ENCODE data around the gene UST.

DNA sequence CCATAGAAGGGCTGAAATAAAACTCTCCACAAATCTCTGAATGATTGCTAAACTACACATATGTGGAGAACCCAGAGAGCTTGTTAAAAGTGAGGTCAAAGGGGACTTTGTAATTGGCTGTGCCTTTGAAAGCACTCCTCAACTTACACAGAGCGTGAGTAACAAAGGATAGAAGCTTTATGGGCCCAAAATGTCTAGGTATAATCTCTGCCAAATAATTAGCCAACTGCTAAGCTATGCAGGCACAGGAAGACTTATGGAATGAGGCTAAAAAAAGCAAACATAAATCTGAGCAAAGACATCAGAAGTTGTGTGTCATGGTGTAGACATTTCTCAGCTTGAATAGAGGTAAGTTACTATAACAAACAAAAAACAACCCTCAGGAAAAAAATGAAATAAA lies 23.3 kb upstream of the UST start:
- TF ChIP-seq, protein P1, sequence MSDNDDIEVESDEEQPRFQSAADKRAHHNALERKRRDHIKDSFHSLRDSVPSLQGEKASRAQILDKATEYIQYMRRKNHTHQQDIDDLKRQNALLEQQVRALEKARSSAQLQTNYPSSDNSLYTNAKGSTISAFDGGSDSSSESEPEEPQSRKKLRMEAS (IDR thresholded peaks at IDR 0.05), result no peak
- TF ChIP-seq, protein P2, sequence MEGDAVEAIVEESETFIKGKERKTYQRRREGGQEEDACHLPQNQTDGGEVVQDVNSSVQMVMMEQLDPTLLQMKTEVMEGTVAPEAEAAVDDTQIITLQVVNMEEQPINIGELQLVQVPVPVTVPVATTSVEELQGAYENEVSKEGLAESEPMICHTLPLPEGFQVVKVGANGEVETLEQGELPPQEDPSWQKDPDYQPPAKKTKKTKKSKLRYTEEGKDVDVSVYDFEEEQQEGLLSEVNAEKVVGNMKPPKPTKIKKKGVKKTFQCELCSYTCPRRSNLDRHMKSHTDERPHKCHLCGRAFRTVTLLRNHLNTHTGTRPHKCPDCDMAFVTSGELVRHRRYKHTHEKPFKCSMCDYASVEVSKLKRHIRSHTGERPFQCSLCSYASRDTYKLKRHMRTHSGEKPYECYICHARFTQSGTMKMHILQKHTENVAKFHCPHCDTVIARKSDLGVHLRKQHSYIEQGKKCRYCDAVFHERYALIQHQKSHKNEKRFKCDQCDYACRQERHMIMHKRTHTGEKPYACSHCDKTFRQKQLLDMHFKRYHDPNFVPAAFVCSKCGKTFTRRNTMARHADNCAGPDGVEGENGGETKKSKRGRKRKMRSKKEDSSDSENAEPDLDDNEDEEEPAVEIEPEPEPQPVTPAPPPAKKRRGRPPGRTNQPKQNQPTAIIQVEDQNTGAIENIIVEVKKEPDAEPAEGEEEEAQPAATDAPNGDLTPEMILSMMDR (IDR thresholded peaks at IDR 0.05; ENCODE audit: low read depth, low read length, missing input control), result no peak
- TF ChIP-seq, protein P3, sequence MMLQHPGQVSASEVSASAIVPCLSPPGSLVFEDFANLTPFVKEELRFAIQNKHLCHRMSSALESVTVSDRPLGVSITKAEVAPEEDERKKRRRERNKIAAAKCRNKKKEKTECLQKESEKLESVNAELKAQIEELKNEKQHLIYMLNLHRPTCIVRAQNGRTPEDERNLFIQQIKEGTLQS (IDR thresholded peaks at IDR 0.05), result no peak
